ENCODE measurements around the gene PUS7.
"Not testable (repeated sequence)": the region's sequence is repeated elsewhere in the genome, so short reads cannot be mapped to it uniquely, and the experiment has no call there.

Gene PUS7

GRCh38 chr7:105450177-105450861 is 71.8 kb downstream of the PUS7 start:
- DNase-seq (ENCODE audit: low read depth in 2 of 2, low spot score in 1 of 2) = no peak

- DNase-seq (ENCODE audit: low read depth in 2 of 2, low spot score in 1 of 2) = no peak
These were observed 73.9 kb downstream of the PUS7 start for GRCh38 chr7:105448181-105448580.

GRCh38 chr7:105444342-105444987 is 77.6 kb downstream of the PUS7 start:
- DNase-seq (ENCODE audit: low read depth in 2 of 2, low spot score in 1 of 2) = no peak

GRCh38 chr7:105442214-105442613 is 79.9 kb downstream of the PUS7 start:
- not testable (repeated sequence) for DNase-seq (ENCODE audit: low read depth in 2 of 2, low spot score in 1 of 2)

- no peak for DNase-seq (ENCODE audit: low read depth in 2 of 2, low spot score in 1 of 2)
These were observed 82.7 kb downstream of the PUS7 start for GRCh38 chr7:105439174-105439893.

- no peak for DNase-seq (ENCODE audit: low read depth in 2 of 2, low spot score in 1 of 2)
These were observed 83.3 kb downstream of the PUS7 start for GRCh38 chr7:105438847-105439173.

GRCh38 chr7:105438254-105438653 is 83.8 kb downstream of the PUS7 start:
- DNase-seq (ENCODE audit: low read depth in 2 of 2, low spot score in 1 of 2) = no peak

GRCh38 chr7:105437356-105437755 is 84.7 kb downstream of the PUS7 start:
- not testable (repeated sequence) for DNase-seq (ENCODE audit: low read depth in 2 of 2, low spot score in 1 of 2)

GRCh38 chr7:105429746-105430612 is 92.1 kb downstream of the PUS7 start:
- DNase-seq (ENCODE audit: low read depth in 2 of 2, low spot score in 1 of 2) = peak in 1 of 2 donors; percentile 16

- DNase-seq (ENCODE audit: low read depth in 2 of 2, low spot score in 1 of 2) = no peak
These were observed 95.4 kb downstream of the PUS7 start for GRCh38 chr7:105426606-105427146.

GRCh38 chr7:105423987-105424386 is 98.1 kb downstream of the PUS7 start:
- no peak for DNase-seq (ENCODE audit: low read depth in 2 of 2, low spot score in 1 of 2)

- DNase-seq (ENCODE audit: low read depth in 2 of 2, low spot score in 1 of 2) = no peak
These were observed 108.1 kb downstream of the PUS7 start for GRCh38 chr7:105413887-105414437.

GRCh38 chr7:105410774-105411173 is 111.3 kb downstream of the PUS7 start:
- not testable (repeated sequence) for DNase-seq (ENCODE audit: low read depth in 2 of 2, low spot score in 1 of 2)

- DNase-seq (ENCODE audit: low read depth in 2 of 2, low spot score in 1 of 2) = not testable (repeated sequence)
These were observed 112.3 kb downstream of the PUS7 start for GRCh38 chr7:105409775-105410174.

GRCh38 chr7:105408791-105409410 is 113.2 kb downstream of the PUS7 start:
- no peak for DNase-seq (ENCODE audit: low read depth in 2 of 2, low spot score in 1 of 2)

Data from stimulated activated CD8-positive, alpha-beta memory T cell treated with anti-CD3 and anti-CD28 coated beads, Interleukin-4, amount 100 ng/mL, for 4 hours (primary cell).